CD4-positive, CD25-positive, alpha-beta regulatory T cell (primary cell): ENCODE measurements around the gene WDR59. TPM values are rescaled to one million over a fixed set of nuclear protein-coding genes. Genes with fewer than 3 reads are reported as not detected.
"Not testable (repeated sequence)": the region's sequence is repeated elsewhere in the genome, so short reads cannot be mapped to it uniquely, and the experiment has no call there.

Experiments
- ATAC-seq, 2 donors: fragments of 150-1000 bp; cut with Tn5 transposase; one replicate each; pipeline ENCODE4 v1.10.0; 2021; ENCODE audit warnings: low read depth in 2 of 2, moderate number of reproducible peaks in 2 of 2, moderate library complexity in 1 of 2
- DNase-seq, 3 donors: peaks; one replicate each; pipeline versions ENCODE4 v3.0.0 to v3.0.0-alpha.2; 2012 to 2022; ENCODE audit warnings: mixed read lengths in 1 of 3
- H3K27ac ChIP-seq: one replicate; pipeline ENCODE4 v1.7.0; 2013; ENCODE audit warnings: mild to moderate bottlenecking, low read length; ENCODE audit not compliant: insufficient read depth, poor library complexity, severe bottlenecking
- H3K27me3 ChIP-seq: one replicate; pipeline ENCODE4 v1.7.0; 2013; ENCODE audit warnings: low read length; ENCODE audit not compliant: control insufficient read depth, insufficient read depth
- H3K36me3 ChIP-seq: one replicate; pipeline ENCODE4 v1.7.0; 2013; ENCODE audit warnings: mild to moderate bottlenecking, low read length, moderate library complexity; ENCODE audit not compliant: control insufficient read depth, insufficient read depth
- H3K4me1 ChIP-seq: 2 replicates; pipeline ENCODE4 v1.7.0; 2013; ENCODE audit warnings: mild to moderate bottlenecking, low read length; ENCODE audit not compliant: insufficient read depth, control insufficient read depth, poor library complexity, severe bottlenecking
- H3K4me3 ChIP-seq: one replicate; pipeline ENCODE4 v1.7.0; 2013; ENCODE audit warnings: low read depth, mild to moderate bottlenecking, low read length, moderate library complexity
- H3K9me3 ChIP-seq, 2 experiments: 1 replicate in 1 of 2; 2 replicates in 1 of 2; pipeline ENCODE4 v1.7.0; 2013; ENCODE audit warnings: low read length in 2 of 2, mild to moderate bottlenecking in 1 of 2, moderate library complexity in 1 of 2; ENCODE audit not compliant: control insufficient read depth in 2 of 2
- H3K27ac Mint-ChIP-seq, 3 donors: one replicate each; pipeline ENCODE4 v1.8.0; 2020 to 2022; ENCODE audit warnings: mild to moderate bottlenecking in 3 of 3, mixed read lengths in 3 of 3, moderate library complexity in 2 of 3
- H3K27me3 Mint-ChIP-seq: one replicate; pipeline ENCODE4 v1.8.0; 2022; ENCODE audit warnings: mild to moderate bottlenecking, mixed read lengths
- H3K36me3 Mint-ChIP-seq: one replicate; pipeline ENCODE4 v1.8.0; 2020; ENCODE audit warnings: mixed read lengths
- H3K4me1 Mint-ChIP-seq, 4 donors: one replicate each; pipeline ENCODE4 v1.8.0; 2020 to 2022; ENCODE audit warnings: mixed read lengths in 4 of 4, mild to moderate bottlenecking in 1 of 4
- H3K4me3 Mint-ChIP-seq, 4 donors: one replicate each; pipeline ENCODE4 v1.8.0; 2020 to 2022; ENCODE audit warnings: mild to moderate bottlenecking in 4 of 4, mixed read lengths in 4 of 4, moderate library complexity in 3 of 4
- H3K9me3 Mint-ChIP-seq, 7 donors: one replicate each; pipeline ENCODE4 v1.8.0; 2020 to 2022; ENCODE audit warnings: mixed read lengths in 7 of 7, mild to moderate bottlenecking in 3 of 7, moderate library complexity in 2 of 7
- polyA plus RNA-seq, 4 donors: library from polyadenylated mRNA; unstranded; fragments of 300-500 nt; fragmentation: Illumina TruSeq; gene quantifications; one replicate each; pipeline ENCODE4 v1.2.3, GENCODE V29; 2021
- total RNA-seq: library from RNA; stranded (reverse); gene quantifications from one replicate; pipeline ENCODE4 v1.2.3, GENCODE V29; 2022

The WDR59 gene
- total and polyA plus RNA-seq, 5 donors from 2014 or later, result 11.4 to 89.2 (median 14.3) TPM

GRCh38 chr16:74989864-74990263 lies 4.9 kb upstream of the WDR59 start:
- H3K4me3 Mint-ChIP-seq, result peak overlapping the region in 1 of 4 donors; percentile 77
- not testable (repeated sequence) for H3K36me3 ChIP-seq, H3K27ac ChIP-seq, H3K9me3 ChIP-seq, H3K4me1 Mint-ChIP-seq, H3K9me3 Mint-ChIP-seq, H3K27ac Mint-ChIP-seq, H3K4me1 ChIP-seq, H3K4me3 ChIP-seq, H3K27me3 ChIP-seq, ATAC-seq, DNase-seq, H3K36me3 Mint-ChIP-seq
- peaks cover 37% of the 10 kb centered on the region for H3K27me3 Mint-ChIP-seq

DNA sequence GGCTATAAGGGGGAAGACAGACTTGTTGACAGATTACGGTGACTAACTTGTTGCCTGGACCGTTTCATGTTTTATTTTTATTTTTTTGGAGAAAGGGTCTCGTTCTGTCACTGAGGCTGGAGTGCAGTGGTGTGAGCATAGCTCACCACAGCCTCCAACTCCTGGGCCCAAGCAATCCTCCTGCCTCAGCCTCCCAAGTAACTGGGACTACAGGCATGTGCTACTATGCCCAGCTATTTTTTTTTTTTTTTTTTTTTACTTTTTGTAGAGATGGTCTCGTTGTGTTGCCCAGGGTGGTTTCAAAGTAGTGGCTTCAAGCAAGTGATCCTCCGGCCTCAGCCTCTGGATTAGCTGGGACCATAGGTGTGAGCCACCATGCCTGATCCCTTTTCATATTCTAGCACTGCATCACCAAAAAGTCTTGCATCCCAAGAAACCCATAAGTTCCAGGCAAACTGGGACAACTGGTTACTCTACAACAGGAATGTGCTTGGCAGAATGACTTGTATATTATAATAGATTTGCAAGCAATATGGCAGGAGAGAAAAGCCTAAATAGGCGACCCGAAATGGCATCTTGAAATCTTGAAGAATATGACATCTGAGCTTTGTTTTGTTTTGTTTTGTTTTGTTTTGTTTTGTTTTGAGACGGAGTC lies 2.2 kb upstream of the WDR59 start:
- Histone ChIP-seq H3K4me3 (no peak overlapping the region), H3K36me3 (no peaks in the 10 kb centered on the region), H3K27me3 (no peaks in the 10 kb centered on the region), H3K9me3 (no peaks in the 10 kb centered on the region), H3K27ac (no peak overlapping the region), H3K4me1 (peaks cover 11% of the 10 kb centered on the region)
- H3K36me3 Mint-ChIP-seq, result no peaks in the 10 kb centered on the region
- DNase-seq, result no peak
- H3K9me3 Mint-ChIP-seq, result no peaks in the 10 kb centered on the region
- ATAC-seq, result no peak
- no peak overlapping the region for H3K27ac Mint-ChIP-seq
- H3K4me1 Mint-ChIP-seq, result peaks cover 5 to 28% (median 18%) of the 10 kb centered on the region in 4 donors
- no peak overlapping the region for H3K4me3 Mint-ChIP-seq
- H3K27me3 Mint-ChIP-seq, result peaks cover 27% of the 10 kb centered on the region

- Mint-ChIP-seq H3K27ac (peak overlapping the region in 1 of 3 donors; percentile 98), H3K36me3 (no peaks in the 10 kb centered on the region), H3K4me3 (peak overlapping the region; percentile 94 to 99 (median 98)), H3K27me3 (peaks cover 8% of the 10 kb centered on the region), H3K9me3 (no peaks in the 10 kb centered on the region), H3K4me1 (peaks cover 5 to 29% (median 18%) of the 10 kb centered on the region in 4 donors)
- H3K27me3 ChIP-seq, result no peaks in the 10 kb centered on the region
- no peaks in the 10 kb centered on the region for H3K9me3 ChIP-seq
- peak overlapping the region; percentile 82 for H3K4me3 ChIP-seq
- peak overlapping the region; percentile 75 for H3K27ac ChIP-seq
- no peaks in the 10 kb centered on the region for H3K36me3 ChIP-seq
- H3K4me1 ChIP-seq, result peaks cover 11% of the 10 kb centered on the region
- DNase-seq (no peak), ATAC-seq (no peak)
Measured at GRCh38 chr16:74984194-74984528, 762 bp downstream of the WDR59 start.

DNA sequence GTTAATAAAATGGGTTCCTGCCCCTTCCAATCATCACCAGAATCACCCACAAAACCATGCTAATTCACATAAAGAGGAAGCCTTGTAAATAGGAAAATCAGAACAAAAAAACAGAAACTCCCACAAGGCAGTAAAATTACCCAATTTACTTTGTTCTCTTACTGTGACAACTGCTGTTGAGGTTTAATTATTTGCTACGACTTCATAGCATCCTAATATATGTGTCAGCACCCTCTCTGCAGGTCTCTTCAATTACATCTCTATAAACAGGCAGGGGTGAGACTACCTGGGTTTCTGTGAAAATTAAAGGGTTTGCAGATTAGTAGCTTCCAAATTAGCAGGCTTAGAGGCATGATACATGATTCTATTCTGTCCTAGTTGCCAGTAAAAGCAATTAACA lies 2.7 kb downstream of the WDR59 start:
- peaks cover 5 to 36% (median 24%) of the 10 kb centered on the region in 4 donors for H3K4me1 Mint-ChIP-seq
- H3K4me3 Mint-ChIP-seq, result peak overlapping the region in 3 of 4 donors; percentile 80 to 93 (median 86)
- no peak overlapping the region for H3K4me3 ChIP-seq
- peaks cover 3% of the 10 kb centered on the region for H3K36me3 Mint-ChIP-seq
- H3K27ac Mint-ChIP-seq, result no peak overlapping the region
- no peaks in the 10 kb centered on the region for H3K9me3 Mint-ChIP-seq
- H3K27me3 ChIP-seq, result no peaks in the 10 kb centered on the region
- H3K4me1 ChIP-seq, result peaks cover 11% of the 10 kb centered on the region
- ATAC-seq, result no peak
- H3K27ac ChIP-seq, result no peak overlapping the region
- H3K36me3 ChIP-seq, result peaks cover 6% of the 10 kb centered on the region
- no peak for DNase-seq
- peaks cover 6% of the 10 kb centered on the region for H3K27me3 Mint-ChIP-seq
- no peaks in the 10 kb centered on the region for H3K9me3 ChIP-seq

GRCh38 chr16:74975591-74975990 lies 9.3 kb downstream of the WDR59 start:
- Histone ChIP-seq H3K9me3 (no peaks in the 10 kb centered on the region), H3K4me3 (no peak overlapping the region), H3K27me3 (no peaks in the 10 kb centered on the region), H3K27ac (no peak overlapping the region), H3K36me3 (peaks cover 10% of the 10 kb centered on the region), H3K4me1 (no peaks in the 10 kb centered on the region)
- Mint-ChIP-seq H3K27me3 (no peaks in the 10 kb centered on the region), H3K4me3 (no peak overlapping the region), H3K36me3 (peaks cover 10% of the 10 kb centered on the region), H3K9me3 (no peaks in the 10 kb centered on the region), H3K4me1 (peaks cover 0 to 7% (median 5%) of the 10 kb centered on the region in 4 donors), H3K27ac (no peak overlapping the region)
- no peak for DNase-seq
- no peak for ATAC-seq

GRCh38 chr16:74973304-74973703 lies 11.6 kb downstream of the WDR59 start:
- ATAC-seq, result no peak
- Mint-ChIP-seq H3K27me3 (no peaks in the 10 kb centered on the region), H3K4me1 (peaks cover 0 to 8% (median 7%) of the 10 kb centered on the region in 4 donors), H3K4me3 (no peak overlapping the region), H3K27ac (no peak overlapping the region), H3K9me3 (no peaks in the 10 kb centered on the region), H3K36me3 (peaks cover 7% of the 10 kb centered on the region)
- no peaks in the 10 kb centered on the region for H3K9me3 ChIP-seq
- H3K4me1 ChIP-seq, result no peaks in the 10 kb centered on the region
- no peaks in the 10 kb centered on the region for H3K27me3 ChIP-seq
- H3K4me3 ChIP-seq, result no peak overlapping the region
- no peak for DNase-seq
- peaks cover 5% of the 10 kb centered on the region for H3K36me3 ChIP-seq
- no peak overlapping the region for H3K27ac ChIP-seq

DNA sequence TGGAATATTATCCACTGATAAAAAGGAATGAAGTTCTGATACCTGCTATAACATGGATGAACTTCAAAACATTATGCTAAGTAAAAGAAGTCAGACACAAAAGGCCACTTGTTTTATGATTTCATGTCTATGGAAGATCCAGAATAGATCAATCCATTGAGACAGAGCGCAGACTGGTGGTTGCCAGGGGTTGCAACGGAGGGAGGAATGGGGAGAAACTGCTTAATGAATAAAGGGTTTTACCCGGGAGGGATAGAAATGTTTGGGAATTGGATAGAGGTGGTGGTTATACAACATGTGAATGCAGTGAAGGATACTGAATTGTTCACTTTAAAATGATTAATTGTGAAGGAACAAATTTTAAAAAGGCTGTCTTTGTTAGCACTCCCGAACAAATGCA lies 30.2 kb downstream of the WDR59 start:
- peaks cover 58% of the 10 kb centered on the region for H3K36me3 Mint-ChIP-seq
- ATAC-seq (no peak), DNase-seq (no peak)
- no peaks in the 10 kb centered on the region for H3K9me3 Mint-ChIP-seq
- no peak overlapping the region for H3K4me3 ChIP-seq
- no peaks in the 10 kb centered on the region for H3K4me1 ChIP-seq
- H3K4me1 Mint-ChIP-seq, result peaks cover 0 to 8% (median 3%) of the 10 kb centered on the region in 4 donors
- peak overlapping the region in 1 of 3 donors; percentile 86 for H3K27ac Mint-ChIP-seq
- no peak overlapping the region for H3K27ac ChIP-seq
- H3K27me3 ChIP-seq, result no peaks in the 10 kb centered on the region
- peaks cover 47% of the 10 kb centered on the region for H3K36me3 ChIP-seq
- H3K4me3 Mint-ChIP-seq, result no peak overlapping the region
- H3K9me3 ChIP-seq, result no peaks in the 10 kb centered on the region
- H3K27me3 Mint-ChIP-seq, result no peaks in the 10 kb centered on the region

DNA sequence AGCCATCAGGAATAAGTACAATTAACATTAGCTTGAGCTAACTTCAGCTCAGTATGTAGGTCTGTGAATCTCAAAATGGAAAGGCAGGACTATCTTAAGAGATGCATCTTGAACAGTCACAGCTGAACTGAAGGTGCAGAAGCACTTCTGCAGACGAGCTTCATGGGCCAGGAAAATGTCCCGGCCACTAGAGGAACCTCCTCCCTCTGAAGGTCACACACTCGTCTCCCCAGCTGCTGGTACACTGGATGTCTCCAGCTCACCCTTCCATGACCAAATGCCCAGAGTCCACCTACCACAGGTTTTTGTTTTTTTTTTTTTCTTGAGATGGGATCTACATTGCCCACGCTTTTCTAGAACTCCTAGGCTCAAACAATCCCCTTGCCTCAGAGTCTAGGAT lies 33.2 kb downstream of the WDR59 start:
- Mint-ChIP-seq H3K9me3 (no peaks in the 10 kb centered on the region), H3K36me3 (peaks cover 69% of the 10 kb centered on the region), H3K27me3 (no peaks in the 10 kb centered on the region), H3K27ac (peak overlapping the region in 1 of 3 donors; percentile 56), H3K4me3 (no peak overlapping the region), H3K4me1 (peaks cover 0 to 7% (median 0%) of the 10 kb centered on the region in 4 donors)
- no peaks in the 10 kb centered on the region for H3K4me1 ChIP-seq
- no peaks in the 10 kb centered on the region for H3K9me3 ChIP-seq
- no peak overlapping the region for H3K27ac ChIP-seq
- peaks cover 66% of the 10 kb centered on the region for H3K36me3 ChIP-seq
- H3K27me3 ChIP-seq, result no peaks in the 10 kb centered on the region
- H3K4me3 ChIP-seq, result no peak overlapping the region
- DNase-seq, result no peak
- no peak for ATAC-seq
